Measurements from ENCODE around the gene KMT5C.

Gene KMT5C

DNA sequence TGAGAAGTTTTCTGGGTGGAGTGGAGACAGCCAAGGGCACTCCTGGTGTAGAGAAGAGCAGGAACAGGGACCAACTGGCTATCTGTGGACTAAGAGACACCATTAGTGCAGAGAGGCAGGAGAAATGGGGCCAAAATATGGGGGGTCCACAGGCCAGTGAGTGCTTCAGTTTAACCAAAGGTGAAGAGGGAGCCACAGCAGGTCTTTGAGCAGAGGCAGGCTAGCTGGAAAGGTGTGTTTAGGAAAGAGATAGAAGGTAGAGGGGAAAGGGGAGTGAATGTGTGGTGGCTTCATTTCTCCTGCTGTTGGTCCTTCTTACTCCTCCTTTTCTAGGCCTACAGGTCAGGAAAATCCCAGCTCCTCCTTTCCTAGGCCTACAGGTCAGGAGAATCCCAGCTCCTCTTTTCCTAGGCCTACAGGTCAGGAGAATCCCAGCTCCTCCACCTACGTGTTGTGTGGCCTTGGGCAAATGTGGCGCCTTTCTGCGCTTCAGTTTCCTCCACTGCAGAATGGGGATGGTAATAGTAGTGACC lies 42.9 kb downstream of the KMT5C start:
- no peak for DNase-seq
- intact Hi-C loops (cut with DNase I), result loop anchor here (5.0 kb wide), 2 partner anchors 45 to 80 kb away; partner anchors contain the start of gene KMT5C

DNA sequence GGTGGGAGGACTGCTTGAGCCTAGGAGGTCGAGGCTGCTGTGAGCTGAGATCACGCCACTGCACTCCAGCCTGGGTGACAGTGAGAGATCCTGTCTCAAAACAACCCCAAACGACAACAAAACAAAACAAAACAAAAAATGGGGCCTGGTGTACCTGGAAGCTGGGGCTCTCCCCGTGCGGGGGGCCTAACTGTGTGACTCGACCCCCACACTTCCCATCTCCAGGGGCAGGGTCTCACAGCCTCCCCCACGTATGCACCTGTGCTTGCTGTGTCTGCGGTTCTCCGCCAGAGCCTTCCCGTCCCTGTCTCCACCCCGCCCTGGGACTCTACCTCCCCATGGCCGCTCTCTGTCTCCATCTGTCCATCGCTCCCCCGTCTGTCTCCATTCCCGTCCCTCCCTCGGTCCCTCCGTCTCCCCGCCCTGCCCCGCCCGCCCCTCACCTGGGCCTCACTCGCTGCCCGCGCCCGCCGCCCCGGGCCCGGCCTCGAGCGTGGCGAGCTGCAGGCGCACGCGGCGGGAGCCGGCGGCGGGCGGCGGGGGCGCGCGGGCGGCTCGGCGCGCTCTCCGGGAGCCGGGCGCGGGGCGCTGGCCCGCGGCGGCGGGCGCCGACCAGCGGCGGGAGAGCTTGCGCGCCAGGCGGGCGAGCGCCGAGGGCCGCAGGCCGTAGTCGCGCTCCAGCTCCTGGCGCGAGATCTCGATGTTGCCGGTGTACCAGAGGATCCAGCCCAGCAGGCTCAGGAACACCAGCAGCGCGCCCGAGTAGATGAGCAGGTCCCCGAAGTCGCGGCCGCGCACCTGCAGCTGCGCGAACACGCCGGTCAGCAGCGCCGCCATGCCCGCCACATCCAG lies 43.8 kb downstream of the KMT5C start:
- intact Hi-C loops (cut with DNase I), result loop anchor here (5.0 kb wide), 2 partner anchors 46 to 81 kb away; partner anchors contain the start of gene KMT5C
- peak in 6 of 10 donors; percentile 40 to 92 (median 58) for DNase-seq

DNA sequence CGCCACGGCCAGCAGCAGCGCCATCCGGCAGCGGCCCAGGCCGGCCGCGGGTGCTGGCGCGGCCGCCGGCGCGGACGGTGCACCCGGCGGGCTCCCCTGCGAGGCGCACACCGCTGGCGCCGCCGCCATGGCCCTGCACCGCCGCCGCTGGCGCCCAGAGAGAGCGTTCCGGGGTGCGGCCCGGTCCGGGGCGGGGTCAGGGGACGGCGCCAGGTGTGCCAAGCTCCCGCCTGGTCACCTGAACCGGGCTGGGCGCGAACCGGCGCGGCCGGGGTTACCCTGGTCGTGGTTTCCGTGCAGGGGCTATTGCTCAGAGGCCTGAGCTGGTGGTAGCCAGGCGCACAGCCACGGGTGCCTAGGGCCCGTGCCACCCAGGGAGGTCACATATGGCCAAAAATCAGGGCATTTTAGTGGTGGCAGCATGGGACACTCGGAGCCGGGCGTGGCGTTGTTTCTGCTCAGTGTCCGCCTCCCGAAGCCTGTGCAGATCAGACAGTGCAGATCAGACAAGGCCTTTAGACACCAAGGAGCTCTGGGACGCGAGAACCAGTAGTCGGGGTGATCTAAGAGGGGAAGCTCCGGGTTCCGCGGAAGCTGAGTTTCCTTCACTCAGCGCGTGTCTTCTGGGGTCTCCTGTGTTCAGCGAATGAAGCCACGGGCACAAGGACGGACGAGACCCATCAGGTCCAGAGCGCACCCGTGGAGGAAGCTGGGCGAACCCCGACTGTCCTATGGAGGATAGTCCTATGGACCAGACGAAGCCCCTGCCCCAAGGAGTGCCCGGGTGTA lies 44.6 kb downstream of the KMT5C start, which contains the start of gene TMEM238:
Gene TMEM238 (minus strand): TSS at position 162 of the 789 bp plus-strand sequence. CDS start 33 bp downstream, at position 129.
- intact Hi-C loops (cut with DNase I), result loop anchor here (5.0 kb wide), 2 partner anchors 47 to 82 kb away; partner anchors contain the start of gene KMT5C
- no peak for DNase-seq

DNA sequence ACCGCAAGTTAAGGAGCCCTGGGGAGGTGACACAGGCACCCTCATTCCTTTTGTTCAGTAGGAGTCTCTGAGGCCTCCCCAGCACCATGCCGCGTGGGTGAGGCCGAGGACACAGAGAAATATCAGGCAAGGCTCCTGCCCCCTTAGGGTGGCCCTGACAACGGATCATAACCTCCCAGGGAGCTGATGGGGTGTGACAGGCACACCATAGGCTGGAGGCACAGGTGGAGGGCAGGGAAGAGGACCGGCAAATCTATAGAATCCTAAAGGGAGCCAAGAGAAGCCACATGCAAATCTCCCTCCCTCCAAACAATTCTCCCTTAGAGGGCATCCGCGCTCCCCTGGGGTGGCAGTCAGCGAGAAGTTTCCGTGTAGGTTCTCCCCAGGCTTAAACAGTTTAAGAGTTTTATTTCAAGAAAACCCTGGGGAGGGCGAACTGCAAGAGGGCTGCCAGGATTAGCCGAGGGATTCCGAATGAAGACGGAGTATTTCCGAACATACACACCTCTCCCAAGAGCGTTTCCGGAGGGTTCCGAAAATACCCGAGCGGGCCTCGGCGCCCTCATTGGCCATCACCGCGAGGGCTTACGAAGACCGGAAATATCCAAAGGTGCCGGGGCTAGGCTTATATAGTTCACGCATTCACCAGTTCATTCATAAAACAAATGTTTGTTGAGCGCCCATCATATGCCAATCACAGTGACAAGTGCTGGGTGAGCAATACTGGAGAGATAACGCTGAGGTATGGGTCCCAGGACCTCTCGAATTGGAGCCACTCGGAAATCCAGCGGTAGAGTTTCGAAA lies 45.4 kb downstream of the KMT5C start:
- intact Hi-C loops (cut with DNase I), result loop anchor here (1.0 to 5.0 kb wide), 4 partner anchors 23 to 83 kb away; partner anchors contain the start of genes C19orf85, ISOC2 and KMT5C
- DNase-seq, result peak; percentile 73 to 98 (median 90)

DNA sequence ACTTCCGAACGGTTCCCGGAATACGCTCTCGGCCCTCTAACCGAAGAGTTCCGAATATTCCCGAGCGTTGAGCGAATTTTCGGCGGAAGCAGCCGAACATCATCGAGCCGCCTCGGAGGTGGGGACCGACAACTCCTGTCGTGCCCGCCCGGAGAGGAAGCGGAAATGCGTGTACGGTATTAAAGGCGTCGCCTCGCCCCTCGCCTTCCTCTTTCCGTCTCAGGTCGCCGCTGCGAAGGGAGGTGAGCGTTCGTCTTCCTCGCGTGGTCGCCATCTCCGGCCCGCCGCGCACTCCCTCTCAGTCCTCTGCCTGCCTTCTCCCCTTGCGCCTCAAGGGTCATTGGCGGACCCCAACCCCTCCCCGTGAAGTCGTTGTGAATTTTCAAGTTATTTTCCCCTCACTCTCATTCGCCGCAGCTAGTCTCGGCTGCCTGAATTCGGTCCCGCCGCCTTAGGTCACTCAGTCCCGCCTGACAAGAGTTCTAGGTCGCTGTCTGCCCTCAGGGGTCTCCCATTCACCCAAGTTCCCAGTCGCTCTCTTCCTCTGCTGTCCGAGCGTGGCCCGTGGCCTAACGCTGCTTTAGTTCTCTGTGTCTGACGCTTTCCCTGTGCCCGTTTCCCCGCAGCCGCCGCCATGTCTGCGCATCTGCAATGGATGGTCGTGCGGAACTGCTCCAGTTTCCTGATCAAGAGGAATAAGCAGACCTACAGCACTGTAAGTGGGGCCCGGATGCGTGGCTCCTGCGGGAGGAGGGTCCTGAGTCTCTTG lies 46.2 kb downstream of the KMT5C start, which contains the start of gene RPL28:
Gene RPL28 (plus strand): TSS at position 209 of the 769 bp plus-strand sequence. CDS start 426 bp downstream, at position 635.
- DNase-seq, result peak; percentile 98 to 100 (median 99)
- intact Hi-C loops (cut with DNase I), result loop anchor here (1.0 to 5.0 kb wide), 2 partner anchors 22 to 76 kb away; partner anchors contain the start of genes C19orf85 and ISOC2

DNA sequence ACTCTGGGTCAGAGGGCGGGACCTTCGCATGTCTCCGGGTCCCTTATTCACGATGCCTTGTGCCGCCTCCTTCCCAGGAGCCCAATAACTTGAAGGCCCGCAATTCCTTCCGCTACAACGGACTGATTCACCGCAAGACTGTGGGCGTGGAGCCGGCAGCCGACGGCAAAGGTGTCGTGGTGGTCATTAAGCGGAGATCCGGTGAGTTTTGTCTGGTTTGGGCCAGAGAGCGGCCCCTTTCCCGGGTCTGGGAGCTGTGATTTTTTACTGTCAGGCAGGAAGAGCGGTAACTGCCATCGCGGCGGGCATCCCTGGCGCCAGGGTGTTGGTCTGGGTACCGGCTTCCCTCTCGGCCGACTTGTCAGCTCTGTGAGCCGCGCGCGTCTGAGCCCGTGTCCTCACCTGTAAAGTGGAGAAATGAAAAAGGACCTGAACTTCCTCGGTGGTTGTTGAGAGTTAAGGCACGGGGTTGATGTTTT lies 46.9 kb downstream of the KMT5C start:
- peak in 1 of 10 donors; percentile 78 for DNase-seq
- intact Hi-C loops (cut with DNase I), result loop anchor here (5.0 kb wide), 1 partner anchor 76 kb away; the partner anchor contains the start of genes C19orf85 and ISOC2

DNA sequence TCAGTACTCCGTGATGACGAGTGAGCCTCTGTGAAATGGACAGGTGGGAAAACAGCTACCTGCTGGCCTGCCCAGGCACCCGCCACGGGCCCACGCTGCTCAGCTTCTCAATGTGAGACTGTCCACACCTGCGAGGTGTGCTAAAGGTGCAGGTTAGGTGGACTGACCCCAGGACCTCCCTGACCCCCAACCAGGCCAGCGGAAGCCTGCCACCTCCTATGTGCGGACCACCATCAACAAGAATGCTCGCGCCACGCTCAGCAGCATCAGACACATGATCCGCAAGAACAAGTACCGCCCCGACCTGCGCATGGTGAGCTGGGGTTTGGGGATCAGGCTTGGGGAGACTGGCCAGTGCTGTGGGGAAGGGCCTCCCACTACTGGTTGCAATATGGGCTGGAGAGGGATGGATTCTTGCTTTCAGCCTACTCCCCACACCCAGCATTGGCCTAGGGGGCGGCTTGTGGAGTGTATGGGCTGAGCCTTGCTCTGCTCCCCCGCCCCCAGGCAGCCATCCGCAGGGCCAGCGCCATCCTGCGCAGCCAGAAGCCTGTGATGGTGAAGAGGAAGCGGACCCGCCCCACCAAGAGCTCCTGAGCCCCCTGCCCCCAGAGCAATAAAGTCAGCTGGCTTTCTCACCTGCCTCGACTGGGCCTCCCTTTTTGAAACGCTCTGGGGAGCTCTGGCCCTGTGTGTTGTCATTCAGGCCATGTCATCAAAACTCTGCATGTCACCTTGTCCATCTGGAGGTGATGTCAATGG lies 48.2 kb downstream of the KMT5C start:
- no peak for DNase-seq
- intact Hi-C loops (cut with DNase I), result loop anchor here (5.0 kb wide), 1 partner anchor 74 kb away; the partner anchor contains the start of genes C19orf85 and ISOC2

DNA sequence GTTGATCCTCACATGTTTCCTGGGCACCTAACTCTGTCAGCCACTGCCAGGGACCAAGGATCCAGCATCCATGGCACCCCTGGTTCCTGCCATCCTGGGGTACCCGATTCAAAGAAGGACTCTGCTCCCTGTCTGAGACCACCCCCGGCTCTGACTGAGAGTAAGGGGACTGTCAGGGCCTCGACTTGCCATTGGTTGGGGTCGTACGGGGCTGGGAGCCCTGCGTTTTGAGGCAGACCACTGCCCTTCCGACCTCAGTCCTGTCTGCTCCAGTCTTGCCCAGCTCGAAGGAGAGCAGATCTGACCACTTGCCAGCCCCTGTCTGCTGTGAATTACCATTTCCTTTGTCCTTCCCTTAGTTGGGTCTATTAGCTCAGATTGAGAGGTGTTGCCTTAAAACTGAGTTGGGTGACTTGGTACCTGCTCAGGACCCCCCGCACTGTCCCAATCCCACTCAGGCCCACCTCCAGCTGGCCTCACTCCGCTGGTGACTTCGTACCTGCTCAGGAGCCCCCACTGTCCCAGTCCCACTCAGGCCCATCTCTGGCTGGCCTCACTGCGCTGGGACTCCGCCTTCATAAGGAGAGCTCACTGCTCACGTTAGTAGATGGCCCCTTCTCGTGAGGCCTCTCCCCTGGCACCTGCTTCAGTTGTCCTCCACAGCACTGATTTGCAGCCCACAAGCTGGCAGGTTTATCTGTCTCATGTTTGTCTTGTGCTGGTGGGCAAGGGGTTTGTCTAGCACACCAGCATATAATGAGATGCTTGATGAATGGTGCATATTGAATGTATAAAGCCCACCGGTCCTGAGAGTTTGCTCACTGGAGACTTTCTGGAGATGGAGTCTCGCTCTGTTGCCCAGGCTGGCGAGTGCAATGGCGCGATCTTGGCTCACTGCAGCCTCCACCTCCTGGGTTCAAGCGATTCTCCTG lies 50.0 kb downstream of the KMT5C start:
- no peak for DNase-seq
- intact Hi-C loops (cut with DNase I), result loop anchor here (5.0 kb wide), 1 partner anchor 73 kb away; the partner anchor contains the start of genes C19orf85 and ISOC2

DNA sequence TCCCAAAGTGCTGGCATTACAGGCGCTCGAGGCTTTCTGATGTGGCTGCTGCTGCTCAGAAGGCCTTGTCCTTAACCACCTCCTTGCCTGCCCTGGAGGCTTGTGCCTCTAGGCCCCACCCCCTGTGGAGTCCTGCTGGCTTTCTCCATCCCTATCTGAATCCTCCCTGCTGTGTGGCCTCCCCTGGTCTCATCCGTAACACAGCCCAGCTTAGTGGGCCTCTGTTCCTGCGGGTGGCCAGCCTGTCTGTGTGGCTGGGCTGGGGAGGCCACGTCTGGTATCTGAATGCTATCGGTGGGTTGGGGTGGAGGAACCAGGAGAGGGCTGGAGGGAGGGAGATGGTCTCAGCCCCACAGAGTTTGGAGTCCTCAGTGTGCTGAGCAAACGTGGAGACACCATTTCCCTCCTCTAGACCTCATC lies 50.8 kb downstream of the KMT5C start:
- intact Hi-C loops (cut with DNase I), result no loop called here
- no peak for DNase-seq

DNA sequence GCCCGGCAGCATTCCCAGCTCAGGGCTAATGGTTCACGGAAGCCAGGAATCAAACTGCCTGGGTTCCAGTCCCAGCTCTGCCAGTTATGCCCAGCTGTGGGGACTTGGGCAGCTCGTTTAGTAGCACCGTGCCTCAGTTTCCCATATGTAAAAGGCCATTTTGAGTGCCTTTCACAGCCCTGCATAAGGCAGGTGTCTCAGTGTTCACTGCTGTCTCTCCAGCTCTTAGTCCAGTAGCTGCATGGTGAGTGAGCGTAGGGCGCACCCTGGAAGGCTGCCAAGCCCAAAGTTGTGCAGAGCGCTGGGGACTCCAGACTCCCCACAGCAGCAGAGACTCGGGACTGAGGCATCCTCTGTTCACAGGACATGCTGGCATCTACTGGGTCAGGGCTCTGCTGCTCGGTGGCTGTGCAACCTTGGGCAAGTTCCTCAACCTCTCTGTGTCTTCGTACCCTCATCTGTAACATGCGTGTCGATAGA lies 51.6 kb downstream of the KMT5C start:
- no peak for DNase-seq
- intact Hi-C loops (cut with DNase I), result no loop called here

DNA sequence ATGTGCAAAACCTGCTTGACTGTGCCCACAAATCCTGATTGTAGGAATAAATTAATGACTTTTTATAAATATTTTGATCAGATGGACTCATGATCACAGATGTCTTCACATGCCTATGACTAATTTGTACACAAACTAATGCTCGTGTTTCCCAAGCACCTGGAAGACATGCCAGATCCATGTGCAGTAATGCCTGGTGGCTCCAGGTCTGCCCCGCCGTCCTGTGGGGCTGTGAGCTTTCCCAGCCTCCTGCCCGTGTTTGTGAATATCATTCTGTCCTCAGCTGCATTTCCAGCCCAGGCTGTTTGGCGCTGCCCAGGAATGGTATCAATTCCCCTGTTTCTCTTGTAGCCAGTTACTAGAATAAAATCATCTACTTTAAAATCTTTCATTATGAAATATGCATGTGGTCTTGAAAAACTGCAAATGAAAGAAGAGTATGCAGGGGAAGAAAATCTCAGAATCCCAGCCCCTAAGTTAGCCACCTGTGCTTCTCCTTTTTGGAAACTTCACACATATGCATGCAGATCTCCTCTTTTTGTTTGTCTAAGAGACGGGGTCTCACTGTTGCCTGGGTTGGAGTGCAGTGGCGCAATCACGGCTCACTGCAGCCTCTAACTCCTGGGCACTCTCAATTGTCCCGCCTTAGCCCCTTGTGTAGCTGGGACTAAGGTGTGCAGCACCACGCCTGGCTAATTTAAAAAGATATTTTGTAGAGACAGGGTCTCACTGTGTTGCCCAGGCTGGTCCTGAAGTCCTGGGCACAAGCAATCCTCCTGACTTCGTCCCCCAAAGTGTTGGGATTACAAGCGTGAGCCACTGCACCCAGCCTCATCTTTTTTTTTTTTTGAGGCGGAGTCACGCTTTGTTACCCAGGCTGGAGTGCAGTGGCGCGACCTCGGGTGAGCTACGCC lies 52.3 kb downstream of the KMT5C start:
- no peak for DNase-seq
- intact Hi-C loops (cut with DNase I), result no loop called here

DNA sequence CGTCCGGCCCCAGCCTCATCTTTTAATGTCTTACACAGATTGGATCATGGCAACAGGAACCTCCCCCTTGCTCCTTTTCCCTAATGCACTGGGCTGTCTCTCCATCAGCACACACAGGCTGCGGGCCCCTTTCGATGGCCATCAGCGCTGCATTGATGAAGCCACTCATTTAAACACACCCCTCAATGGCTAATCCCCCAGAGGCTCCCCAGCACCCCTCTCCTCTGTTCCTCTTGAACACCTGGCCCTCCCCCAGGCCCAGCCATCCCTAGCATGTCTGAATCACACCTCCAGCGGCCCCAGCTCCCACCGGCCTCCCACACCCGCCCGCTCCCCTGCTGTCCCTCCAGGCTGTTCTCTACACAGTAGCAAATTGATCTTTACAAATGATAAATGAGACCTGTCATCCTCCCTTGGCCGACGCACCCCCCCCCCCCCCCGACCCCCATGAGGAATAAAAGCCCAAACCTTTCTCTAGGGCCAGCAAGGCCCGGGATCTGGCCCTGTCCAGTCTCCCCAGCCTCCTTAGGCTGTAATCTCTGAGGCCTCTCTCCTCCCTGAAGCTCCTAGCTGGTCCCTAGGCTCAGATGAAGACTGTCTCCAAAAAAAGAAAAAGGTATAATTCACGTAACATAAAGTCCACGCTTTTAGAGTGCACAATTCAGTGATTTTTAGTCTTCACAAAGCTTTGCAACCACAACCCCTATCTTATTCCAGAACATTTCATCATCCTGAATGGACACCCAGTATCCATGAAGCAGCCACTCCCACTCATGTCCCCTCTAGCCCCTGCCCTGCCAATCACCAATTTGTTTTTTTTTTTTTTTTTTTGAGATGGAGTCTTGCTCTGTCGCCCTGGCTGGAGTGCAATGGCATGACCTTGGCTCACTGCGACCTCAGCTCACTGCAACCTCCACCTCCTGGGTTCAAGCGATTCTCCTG lies 53.4 kb downstream of the KMT5C start:
- DNase-seq, result no peak
- intact Hi-C loops (cut with DNase I), result no loop called here
